NCI-H2196 (cell line): ENCODE results near the gene PSMA7.
"Not testable (repeated sequence)": the region's sequence is repeated elsewhere in the genome, so short reads cannot be mapped to it uniquely, and the experiment has no call there.

Source experiments
- DNase-seq: peaks from one replicate; lab custom pipeline; 2025; ENCODE audit not compliant: unreplicated experiment; lab: John Stamatoyannopoulos, UW

PSMA7 gene

GRCh38 chr20:62120990-62121775, 22.0 kb downstream of the PSMA7 start:
- DNase-seq: peak; percentile 63

- DNase-seq: no peak
Observed at GRCh38 chr20:62120365-62120762, 22.8 kb downstream of the PSMA7 start.

GRCh38 chr20:62119591-62120364, 23.4 kb downstream of the PSMA7 start:
- DNase-seq: no peak

GRCh38 chr20:62119115-62119514, 24.1 kb downstream of the PSMA7 start:
- DNase-seq: no peak

GRCh38 chr20:62118113-62119043, 24.8 kb downstream of the PSMA7 start:
- no peak for DNase-seq

GRCh38 chr20:62117658-62118057, 25.5 kb downstream of the PSMA7 start:
- no peak for DNase-seq

- peak; percentile 44 for DNase-seq
Observed at GRCh38 chr20:62117362-62117646, 25.9 kb downstream of the PSMA7 start.

- no peak for DNase-seq
Observed at GRCh38 chr20:62116558-62117361, 26.4 kb downstream of the PSMA7 start.

- not testable (repeated sequence) for DNase-seq
Observed at GRCh38 chr20:62115800-62116407, 27.3 kb downstream of the PSMA7 start.

- DNase-seq: no peak
Observed at GRCh38 chr20:62114894-62115293, 28.3 kb downstream of the PSMA7 start.

GRCh38 chr20:62112368-62112767, 30.8 kb downstream of the PSMA7 start:
- DNase-seq: no peak

- no peak for DNase-seq
Observed at GRCh38 chr20:62111148-62111547, 32.0 kb downstream of the PSMA7 start.

- no peak for DNase-seq
Observed at GRCh38 chr20:62105592-62105991, 37.6 kb downstream of the PSMA7 start.

- DNase-seq: no peak
Observed at GRCh38 chr20:62104791-62105345, 38.3 kb downstream of the PSMA7 start.

GRCh38 chr20:62104234-62104789, 38.9 kb downstream of the PSMA7 start:
- no peak for DNase-seq

GRCh38 chr20:62103508-62104233, 39.5 kb downstream of the PSMA7 start:
- DNase-seq: no peak

- DNase-seq: no peak
Observed at GRCh38 chr20:62101078-62101477, 42.1 kb downstream of the PSMA7 start.

GRCh38 chr20:62097881-62098407, 45.2 kb downstream of the PSMA7 start:
- no peak for DNase-seq
